ENCODE data around the gene MYO5C. TPM values are rescaled to one million over a fixed set of nuclear protein-coding genes. Genes with fewer than 3 reads are reported as not detected.

Gene MYO5C
- total and polyA plus RNA-seq, 2 of the 13 experiments (the other 11 are each of a cell fraction or from before 2014, with no cell fraction given): 15.7 to 23.7 TPM

GRCh38 chr15:52288051-52288942 lies 7.3 kb downstream of the MYO5C start (continued):
- TF ChIP-seq CREM (IDR thresholded peaks at IDR 0.05) (peak; percentile 73; the same call in 1 of the 2 replicates), CREM (CRISPR knock-in tag; IDR thresholded peaks at IDR 0.05) (no peak), ZNF24 (IDR thresholded peaks at IDR 0.05) (peak; percentile 62; the same call in 1 of the 2 replicates), ZNF281 (CRISPR knock-in tag; IDR thresholded peaks at IDR 0.05; ENCODE audit: borderline replicate concordance) (peak; percentile 93; the same call in 1 of the 2 replicates), DR1 (CRISPR knock-in tag; IDR thresholded peaks at IDR 0.05) (peak; percentile 81), NKX3-1 (CRISPR knock-in tag; IDR thresholded peaks at IDR 0.05) (peak; percentile 79; the same call in 1 of the 2 replicates), ZNF556 (CRISPR knock-in tag; IDR thresholded peaks at IDR 0.05; ENCODE audit: borderline replicate concordance) (peak; percentile 86), TEAD2 (CRISPR knock-in tag; IDR thresholded peaks at IDR 0.05) (no peak), ZNF773 (CRISPR knock-in tag; IDR thresholded peaks at IDR 0.05; ENCODE audit: borderline replicate concordance) (no peak), ZSCAN30 (CRISPR knock-in tag; IDR thresholded peaks at IDR 0.05) (0 out of 2 replicates have a peak, but pooled peaks have one; percentile 85), DMAP1 (CRISPR knock-in tag; IDR thresholded peaks at IDR 0.05) (peak; percentile 86), ZNF431 (CRISPR knock-in tag; IDR thresholded peaks at IDR 0.05; ENCODE audit: borderline replicate concordance, low read depth) (peak; percentile 40; the same call in 1 of the 2 replicates), SATB2 (CRISPR knock-in tag; IDR thresholded peaks at IDR 0.05) (0 out of 2 replicates have a peak, but pooled peaks have one; percentile 55), FOSL2 (CRISPR knock-in tag; IDR thresholded peaks at IDR 0.05) (peak; percentile 83), HNRNPUL1 (IDR thresholded peaks at IDR 0.05; ENCODE audit: low read depth, low read length) (no peak), ZNF263 (CRISPR knock-in tag; IDR thresholded peaks at IDR 0.05) (peak; percentile 52; the same call in 1 of the 2 replicates), CBX2 (IDR thresholded peaks at IDR 0.05; ENCODE audit: low read depth, low read length) (no peak), CBX2 (CRISPR knock-in tag; IDR thresholded peaks at IDR 0.05; ENCODE audit: low read depth) (no peak), MXD1 (CRISPR knock-in tag; IDR thresholded peaks at IDR 0.05) (no peak; the same call in 1 of the 2 replicates), THAP11 (CRISPR knock-in tag; IDR thresholded peaks at IDR 0.05) (peak; percentile 79), TFAP4 (IDR thresholded peaks at IDR 0.05; ENCODE audit: borderline replicate concordance, low read depth) (peak; percentile 98), NCOA1 (CRISPR knock-in tag; IDR thresholded peaks at IDR 0.05) (0 out of 2 replicates have a peak, but pooled peaks have one; percentile 67)
- TF ChIP-seq, protein P1, sequence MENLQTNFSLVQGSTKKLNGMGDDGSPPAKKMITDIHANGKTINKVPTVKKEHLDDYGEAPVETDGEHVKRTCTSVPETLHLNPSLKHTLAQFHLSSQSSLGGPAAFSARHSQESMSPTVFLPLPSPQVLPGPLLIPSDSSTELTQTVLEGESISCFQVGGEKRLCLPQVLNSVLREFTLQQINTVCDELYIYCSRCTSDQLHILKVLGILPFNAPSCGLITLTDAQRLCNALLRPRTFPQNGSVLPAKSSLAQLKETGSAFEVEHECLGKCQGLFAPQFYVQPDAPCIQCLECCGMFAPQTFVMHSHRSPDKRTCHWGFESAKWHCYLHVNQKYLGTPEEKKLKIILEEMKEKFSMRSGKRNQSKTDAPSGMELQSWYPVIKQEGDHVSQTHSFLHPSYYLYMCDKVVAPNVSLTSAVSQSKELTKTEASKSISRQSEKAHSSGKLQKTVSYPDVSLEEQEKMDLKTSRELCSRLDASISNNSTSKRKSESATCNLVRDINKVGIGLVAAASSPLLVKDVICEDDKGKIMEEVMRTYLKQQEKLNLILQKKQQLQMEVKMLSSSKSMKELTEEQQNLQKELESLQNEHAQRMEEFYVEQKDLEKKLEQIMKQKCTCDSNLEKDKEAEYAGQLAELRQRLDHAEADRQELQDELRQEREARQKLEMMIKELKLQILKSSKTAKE (CRISPR knock-in tag; IDR thresholded peaks at IDR 0.05; ENCODE audit: borderline replicate concordance): peak; percentile 88
- TF ChIP-seq, protein P2, sequence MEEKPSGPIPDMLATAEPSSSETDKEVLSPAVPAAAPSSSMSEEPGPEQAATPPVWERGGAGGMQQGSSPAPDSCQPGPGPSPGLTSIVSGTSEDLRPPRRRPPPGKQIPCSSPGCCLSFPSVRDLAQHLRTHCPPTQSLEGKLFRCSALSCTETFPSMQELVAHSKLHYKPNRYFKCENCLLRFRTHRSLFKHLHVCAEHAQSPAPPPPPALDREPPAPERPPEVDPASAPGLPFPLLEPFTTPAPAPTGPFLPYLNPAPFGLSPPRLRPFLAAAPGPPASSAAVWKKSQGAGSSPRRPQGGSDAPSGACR (CRISPR knock-in tag; IDR thresholded peaks at IDR 0.05): peak; percentile 86
